GM21526 (cell line): ENCODE results near the gene CST9L.
A peak's percentile ranks its signal among the peaks of the same experiment; 100 is the strongest.

Experiments used
- ATAC-seq: cut with Tn5 transposase; IDR thresholded peaks from one replicate; pipeline ENCODE4 v1.9.1; 2021; ENCODE audit warnings: moderate library complexity; ENCODE audit not compliant: unreplicated experiment, low FRiP score

Gene CST9L, protein sequence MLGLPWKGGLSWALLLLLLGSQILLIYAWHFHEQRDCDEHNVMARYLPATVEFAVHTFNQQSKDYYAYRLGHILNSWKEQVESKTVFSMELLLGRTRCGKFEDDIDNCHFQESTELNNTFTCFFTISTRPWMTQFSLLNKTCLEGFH

DNA sequence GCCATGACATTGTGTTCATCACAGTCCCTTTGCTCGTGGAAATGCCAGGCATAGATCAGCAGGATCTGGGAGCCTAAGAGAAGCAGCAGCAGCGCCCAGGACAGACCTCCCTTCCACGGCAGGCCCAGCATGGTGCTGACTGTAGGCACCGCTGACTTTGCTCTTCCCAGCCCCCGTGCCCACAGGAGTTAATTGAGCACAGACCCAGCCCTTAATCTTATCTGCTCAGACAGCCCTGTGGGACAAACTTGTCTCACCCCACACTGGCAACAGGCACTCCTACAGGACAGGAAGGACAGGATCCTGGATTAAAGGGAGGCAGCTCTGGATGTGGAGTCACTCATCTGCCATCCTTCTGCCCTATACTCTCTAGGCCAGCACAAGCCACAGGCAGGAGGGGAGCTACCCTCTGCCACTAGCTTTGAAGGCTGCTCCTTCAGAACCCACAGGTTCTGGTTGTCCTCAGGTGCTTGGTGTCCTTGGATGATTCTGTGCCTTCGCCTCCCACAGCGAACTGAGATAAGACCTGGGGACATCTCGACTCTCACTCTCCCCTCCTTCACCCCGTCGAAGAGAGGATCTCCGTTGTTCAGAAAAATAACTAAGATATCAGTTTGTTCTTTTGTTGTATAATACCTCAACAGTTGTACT, at the start of gene CST9L:
CST9L (minus strand) TSS at position 165 of the 651 bp plus-strand sequence; CDS start at position 131, 34 bp downstream.
- no peak for ATAC-seq

DNA sequence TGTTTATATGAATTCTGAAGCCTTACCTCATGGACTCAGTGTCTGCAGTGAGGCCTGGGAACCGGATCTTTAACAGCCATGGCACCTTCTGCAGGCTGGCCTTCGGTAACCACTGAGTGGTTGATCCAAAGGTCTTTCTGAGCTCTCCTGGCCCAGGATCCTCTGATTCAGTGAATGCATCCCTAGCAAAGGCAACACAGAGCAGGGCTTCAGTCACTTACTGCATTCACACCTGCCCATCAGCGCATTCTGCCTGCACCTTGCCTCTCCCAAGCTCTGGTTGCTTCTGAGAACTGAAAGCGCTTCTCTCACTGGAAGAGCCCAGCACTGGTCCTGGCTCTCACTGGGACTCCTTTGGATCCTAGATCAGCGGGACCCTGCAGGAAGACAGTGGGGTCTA, 45.9 kb upstream of the CST9L start:
- no peak for ATAC-seq

DNA sequence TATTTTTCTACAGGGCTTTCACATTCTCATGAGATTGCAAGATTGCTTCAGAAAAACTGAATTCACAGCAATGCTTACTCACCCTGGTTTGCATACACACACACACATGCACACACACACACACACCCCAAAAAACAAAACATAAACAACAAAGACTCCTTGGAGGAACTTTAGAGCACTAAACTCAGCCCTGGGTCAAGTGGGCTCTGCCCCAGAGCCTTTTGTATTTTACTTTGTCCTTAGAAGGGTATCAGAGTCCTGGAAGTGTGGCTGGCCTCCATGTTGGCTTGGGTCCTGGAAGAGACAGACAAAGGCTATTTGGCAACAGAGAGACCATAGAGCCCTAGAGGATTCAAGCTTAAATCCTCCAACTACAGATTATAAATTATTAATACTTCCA, 45.4 kb upstream of the CST9L start:
- ATAC-seq, result no peak

DNA sequence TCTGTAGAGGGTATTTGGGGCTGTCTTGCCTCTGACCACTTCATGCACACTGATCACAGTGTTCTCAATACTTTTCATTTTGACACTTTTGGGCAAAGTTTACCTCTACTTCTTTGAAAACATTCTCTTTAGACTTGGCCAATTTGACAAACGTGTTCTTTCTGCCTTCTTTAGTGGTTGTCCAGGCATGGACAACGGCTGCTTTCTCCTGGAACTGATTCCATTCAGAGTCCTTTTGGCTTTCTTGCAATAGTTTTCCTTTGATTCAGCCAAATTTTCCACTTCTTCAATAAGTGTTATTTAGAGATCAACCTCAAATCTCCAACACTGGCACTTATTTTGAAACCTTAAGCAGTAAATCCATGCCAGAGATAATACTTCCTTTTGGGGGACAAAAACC, 44.1 kb upstream of the CST9L start:
- ATAC-seq, result no peak

DNA sequence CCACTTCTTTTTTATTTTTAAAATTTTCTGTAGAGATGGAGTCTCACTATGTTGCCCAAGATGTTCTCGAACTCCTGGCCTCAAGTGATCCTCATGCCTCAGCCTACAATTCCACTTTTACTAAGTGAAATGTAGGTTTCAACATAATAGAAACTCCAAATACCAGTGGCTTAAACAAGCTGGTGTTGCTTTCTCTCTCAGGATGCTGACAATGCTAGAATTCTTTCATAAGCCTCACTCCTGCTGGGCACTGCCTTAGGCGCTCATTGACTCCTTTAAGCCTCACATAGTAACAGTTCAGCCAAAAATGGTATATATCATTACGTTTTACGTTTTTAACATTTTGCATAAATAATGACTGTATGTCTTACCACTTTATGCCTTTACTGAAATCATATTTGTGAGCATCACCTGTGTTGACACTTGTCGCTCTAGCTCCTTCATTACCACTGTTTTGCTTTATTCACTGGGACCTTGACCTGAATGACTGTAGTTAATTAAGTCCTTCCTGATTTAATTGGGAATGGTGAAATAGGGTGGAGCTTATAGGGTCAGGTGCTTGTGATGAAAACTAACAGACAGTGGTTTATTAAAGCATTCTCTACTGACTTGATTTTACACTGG, 41.3 kb upstream of the CST9L start:
- no peak for ATAC-seq

DNA sequence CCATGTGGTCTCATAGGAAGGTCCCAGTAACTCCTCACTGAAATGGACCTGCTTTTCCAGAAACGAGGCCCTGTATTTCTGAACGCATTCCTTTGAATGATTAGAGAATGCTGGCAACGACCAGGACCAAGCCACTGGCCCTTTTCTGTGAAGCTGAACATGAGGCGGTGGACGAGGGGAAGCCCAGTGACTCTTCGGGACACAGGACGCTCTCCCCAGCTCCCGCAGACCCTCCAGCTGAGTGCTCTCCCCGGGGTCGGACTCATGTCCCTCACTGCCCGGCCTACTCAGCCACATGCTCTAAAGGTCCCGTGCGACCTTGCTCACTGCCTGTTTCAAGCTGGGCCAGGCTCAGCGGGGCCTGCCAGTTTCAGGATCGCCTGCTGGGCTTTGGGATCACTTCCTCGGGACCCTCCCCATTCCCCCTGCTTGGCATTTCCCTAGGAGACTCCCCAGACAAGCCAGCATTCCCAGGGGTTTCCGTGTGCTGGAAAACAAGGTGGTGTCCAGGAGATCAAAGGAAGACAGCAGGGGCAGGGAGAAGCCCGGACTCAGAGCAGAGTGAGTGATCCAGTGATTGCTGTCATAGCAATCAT, 40.1 kb upstream of the CST9L start:
- no peak for ATAC-seq

DNA sequence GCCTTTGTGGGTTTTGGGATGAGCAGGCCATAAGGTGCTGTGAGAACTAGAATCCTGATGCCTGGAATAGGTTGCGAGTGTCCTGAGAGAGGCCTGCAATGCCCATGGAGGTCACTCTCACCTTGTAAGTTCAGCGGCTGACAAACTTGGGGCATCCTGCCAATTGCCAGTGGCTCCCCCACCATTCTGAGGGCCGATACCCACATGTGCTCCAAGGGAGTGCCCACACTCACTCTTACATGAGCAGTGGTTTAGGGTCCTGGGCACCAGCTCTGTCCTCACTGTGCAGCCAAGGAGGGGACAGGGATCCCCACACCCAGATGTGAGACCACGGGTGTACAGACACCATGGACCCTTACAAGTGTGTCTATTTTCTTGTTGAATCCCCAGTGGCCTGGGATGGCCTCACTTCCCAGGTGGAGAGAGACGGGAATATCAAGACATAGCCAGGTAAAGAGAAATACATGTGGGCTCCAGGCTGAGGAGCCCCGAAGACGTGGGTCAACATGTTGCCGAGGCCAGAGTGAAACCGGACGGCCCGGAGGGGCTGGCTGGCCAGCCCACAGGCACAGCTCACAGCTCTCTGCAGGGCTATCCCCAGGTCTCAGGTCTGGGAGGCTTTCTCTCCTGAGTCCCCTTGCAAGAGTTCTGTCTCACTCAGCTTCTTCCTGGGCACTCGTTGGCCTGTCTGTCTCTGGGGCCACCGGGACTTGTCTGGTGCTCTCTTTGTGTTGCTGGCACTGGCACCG, 39.4 kb upstream of the CST9L start:
- ATAC-seq, result no peak

DNA sequence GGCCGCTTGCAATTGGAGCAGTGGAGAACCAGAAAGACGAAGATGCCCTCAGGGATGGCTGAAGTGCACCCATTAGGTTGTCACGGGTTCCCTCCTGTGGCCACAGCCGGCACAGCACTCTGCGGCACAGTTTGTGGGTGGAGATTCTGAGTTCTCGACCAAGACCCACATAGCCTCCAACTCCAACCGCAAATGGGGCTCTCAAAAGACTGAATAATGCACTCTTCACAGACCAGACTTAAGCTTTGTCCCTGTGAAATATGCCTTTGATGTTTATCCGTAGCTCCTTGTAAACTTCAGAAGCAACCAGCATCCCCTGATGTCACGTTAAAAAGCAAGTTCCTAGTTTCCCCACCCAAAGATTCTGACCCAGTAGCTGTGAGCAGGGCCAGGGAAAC, 38.4 kb upstream of the CST9L start:
- ATAC-seq, result peak; percentile 76

DNA sequence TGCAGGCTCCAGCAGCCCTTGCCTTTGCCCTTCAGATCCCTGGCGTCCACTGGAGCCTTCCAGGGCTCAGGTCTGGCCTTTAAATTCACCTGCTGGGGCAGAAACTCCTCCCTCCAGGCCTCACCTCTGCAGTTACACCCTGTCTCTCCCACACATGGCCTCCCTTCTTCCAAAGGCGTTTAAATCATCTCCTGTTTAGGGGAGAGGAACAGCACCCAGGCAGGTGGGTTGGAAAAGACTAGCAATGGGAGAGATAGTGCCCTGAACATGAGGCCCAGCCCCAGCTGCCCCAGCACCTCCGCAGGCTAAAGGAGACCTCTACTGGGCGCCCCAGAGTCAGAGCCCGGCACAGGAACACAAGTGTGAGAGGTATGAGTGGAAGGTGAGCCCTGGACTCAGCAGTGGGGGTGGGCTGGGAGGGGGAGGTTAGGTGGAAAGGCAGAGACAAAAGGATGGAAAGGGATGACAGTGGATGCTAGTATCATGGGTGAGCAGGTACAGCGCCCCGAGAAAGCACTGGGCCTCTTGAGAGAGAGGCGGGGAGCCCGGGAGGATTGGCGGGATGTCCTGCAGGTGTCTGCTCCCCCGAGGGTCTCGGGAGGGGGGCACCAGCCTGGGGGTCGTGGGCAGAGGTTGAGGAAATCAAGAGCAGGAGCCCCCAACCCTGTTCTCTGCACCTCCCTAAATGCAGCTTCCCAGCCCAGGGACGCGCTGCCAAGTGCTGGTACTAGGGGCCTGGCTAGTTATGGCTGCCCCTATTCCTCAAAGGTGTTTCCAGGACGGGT, 37.8 kb upstream of the CST9L start, which contains the start of gene CST9:
CST9 (minus strand) TSS at position 51 of the 785 bp plus-strand sequence. CDS start 53 bp downstream, outside the sequence.
- ATAC-seq, result no peak

DNA sequence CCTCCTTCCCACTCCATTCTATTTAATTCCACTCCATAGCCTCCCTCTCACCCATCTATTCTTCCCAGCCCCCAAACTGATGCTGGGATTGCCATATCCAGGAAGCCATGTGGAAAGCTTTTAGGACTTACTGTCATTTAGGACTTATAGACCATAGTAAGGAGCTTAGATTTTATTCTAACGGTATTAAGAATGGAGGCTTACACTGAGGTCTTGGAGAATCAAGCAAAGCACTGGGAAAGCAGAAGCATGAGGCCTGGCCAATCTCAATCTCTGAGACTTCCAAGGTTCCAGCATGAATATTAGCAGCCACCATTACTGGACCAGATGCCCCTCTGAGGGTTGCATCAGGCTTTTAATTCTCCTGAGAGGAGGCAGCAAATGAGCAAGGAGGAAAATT, 36.0 kb upstream of the CST9L start:
- ATAC-seq, result no peak

DNA sequence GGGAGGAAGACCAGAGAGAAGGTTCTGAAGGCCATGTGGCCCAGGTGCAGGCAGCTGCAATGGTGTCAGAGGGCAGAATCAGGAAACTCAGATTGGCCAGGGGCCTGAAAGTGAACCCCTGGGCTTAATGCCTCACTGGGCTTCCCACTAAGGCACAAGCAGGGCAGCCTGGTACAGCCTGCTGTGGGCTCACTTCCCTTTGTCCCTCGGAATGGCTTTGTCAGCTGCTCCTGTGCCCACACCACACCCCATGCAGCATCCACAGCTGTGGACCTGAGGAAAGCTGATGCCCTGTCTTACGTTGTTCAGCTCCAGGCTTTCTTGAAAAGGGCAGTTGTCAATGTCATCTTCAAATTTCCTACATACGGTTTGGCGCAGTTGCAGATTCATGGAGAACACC, 35.0 kb upstream of the CST9L start:
- no peak for ATAC-seq

DNA sequence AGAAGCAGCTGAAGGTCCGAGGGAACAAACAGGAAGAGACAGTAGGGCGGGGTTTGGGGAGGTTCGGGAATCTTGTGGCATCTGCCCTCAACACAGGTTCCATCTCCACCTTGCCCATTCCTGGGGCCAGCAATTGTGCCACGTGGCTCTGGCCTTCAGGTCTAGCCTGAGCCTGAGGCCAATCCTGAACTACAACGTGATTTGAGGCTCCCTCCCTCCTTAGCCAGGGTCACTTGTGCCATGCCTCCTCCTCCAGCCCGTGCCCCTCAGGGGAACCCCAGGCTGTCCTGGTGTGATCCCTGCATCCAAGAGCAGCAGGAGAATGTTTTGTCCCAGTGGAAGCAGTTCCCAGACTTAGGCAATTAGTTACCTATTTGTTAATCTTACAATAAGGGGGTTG, 34.4 kb upstream of the CST9L start:
- ATAC-seq, result no peak

DNA sequence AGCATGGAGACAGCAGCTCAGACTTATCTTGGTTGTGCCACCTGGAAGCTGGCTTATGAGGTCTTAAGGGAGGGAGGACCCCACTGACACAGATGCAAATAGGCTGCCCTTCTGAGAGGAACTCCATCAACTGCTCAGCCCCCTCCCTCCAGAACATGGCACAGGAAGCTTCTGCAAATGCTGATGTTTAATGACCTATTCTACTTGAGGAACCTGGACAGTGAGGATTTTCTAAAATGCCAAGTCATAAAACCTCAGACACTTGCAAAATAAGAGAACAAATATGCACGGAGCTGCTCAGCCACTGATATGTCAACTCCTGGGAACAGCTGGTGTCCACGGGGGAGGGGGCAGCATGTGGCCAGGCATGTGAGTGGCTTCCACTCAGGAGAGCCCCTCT, 34.0 kb upstream of the CST9L start:
- no peak for ATAC-seq

DNA sequence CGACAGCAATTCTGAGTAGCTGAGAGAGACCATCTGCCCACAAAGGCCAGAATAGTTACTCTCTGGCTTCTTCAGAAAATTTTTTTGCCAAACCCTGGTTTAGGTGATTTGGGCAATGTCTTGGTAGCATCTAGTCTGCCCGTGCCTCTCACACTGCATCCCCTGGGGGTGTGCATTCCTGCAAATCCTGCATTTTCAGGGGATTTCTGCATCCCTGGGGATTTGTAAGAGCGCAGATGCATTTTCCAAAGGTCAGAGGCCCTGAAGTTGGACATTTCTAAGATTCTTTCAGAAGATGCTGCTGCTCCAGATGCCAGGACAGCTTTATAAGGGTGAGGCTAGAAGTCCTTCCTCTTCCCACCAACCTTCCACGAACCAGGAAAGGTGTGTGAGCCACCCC, 33.4 kb upstream of the CST9L start:
- no peak for ATAC-seq

DNA sequence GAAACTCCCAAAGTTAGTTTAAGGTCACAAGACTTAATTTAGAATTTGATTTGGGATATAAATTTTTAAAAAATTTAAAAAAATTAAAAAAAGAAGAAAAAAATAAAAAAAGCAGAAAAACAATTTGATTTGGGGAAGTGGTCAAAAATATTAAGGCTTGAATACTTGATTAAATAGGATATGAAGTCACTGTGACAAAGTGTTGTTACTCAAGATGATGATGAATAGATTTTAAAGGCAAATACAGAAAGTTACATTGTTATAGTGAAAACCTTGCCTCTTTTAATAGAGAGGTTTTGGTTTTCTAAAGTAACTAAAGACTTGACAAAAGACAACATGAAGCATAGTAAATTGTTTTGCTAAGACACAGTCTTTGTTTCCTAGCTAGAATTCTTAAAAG, 30.2 kb upstream of the CST9L start:
- no peak for ATAC-seq

DNA sequence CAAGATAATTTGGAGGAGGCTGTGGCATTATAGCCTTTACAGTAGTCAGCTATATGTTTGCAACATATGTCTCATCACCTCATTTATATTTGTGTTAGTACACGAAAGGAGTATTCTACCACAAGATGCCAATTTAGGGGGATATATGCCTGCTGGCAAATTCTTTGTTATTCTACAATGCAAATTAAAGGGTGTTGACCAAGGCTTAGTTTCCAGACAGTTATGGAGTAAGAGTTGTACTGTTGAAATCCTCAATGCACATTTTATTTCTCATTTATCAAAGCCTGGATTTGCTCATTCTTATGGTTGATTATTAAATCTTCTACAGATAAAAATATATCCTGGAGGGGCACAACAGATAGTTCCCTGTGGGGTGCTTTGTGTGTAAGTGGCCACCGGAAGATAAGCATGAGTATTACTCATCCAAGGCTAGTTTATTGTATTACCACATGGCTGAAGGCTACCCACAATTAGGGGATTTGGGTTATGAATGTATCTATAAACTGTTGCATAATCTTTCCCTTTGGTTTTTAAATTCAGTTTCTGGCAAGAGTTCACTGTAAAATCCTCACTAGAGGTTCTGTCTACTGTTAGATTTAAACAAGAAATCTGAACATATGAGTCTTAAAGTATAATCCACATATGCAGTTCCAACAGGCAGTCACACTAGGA, 28.4 kb upstream of the CST9L start:
- ATAC-seq, result no peak

DNA sequence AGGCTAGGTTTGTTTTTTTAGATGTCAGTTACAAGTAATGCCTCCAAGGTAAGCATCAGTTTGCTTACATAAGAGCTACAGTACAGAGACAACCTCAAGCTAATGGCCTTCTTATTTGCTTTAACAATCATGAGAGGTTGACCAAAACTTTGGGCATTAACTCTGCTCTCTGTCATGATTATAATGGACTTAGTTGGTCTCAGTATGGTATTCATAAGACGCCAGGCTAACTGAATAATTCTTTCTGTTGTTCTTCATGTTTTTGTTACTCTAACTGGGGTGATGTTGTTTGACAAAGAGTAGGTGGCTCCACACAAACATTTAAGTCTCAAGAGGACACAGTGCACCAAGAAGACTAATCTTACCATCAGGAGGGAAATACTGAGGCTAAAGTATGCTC, 27.7 kb upstream of the CST9L start:
- ATAC-seq, result no peak

DNA sequence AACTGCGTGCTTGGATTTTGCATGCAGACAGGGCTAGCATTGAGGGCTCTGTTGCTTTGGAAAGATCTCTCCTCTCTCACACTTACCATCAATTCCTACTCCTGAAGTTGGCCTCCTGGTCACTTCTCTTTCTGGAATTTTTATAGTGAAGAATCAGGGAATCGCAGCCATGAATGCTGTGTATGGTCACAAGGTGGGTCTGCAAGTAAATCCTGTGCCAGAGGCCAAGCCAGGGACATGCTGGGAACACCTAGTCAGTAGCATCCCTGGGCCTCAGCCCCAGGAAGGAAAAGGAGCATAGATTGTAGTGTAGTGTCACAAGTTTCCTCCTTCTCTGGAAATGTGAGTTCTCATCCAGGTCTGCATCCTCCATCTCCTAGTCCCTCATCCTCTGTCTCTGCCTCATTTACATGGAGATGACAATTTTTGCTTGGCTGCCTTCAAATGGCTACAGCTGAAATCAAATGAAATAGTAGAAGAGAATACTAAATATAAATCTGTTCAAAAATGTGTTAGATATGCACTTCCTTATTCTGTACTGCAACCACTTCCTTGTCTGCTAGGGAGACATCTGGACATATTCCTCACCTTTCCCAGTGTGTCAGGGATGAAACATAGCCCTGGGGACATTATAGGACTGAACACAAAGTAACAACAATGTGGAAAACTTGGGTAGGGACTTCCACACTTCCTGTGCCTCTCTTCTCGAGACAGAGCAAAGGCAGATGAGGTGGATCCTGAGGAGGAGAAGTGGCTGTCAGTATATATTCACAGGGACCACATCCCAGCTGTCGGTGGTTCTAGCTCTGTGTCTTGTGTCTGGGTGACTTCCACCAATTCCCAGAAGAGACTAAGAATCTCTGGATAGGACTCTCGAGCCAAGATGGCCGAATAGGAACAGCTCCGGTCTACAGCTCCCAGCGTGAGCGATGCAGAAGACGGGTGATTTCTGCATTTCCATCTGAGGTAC, 20.4 kb upstream of the CST9L start:
- no peak for ATAC-seq

DNA sequence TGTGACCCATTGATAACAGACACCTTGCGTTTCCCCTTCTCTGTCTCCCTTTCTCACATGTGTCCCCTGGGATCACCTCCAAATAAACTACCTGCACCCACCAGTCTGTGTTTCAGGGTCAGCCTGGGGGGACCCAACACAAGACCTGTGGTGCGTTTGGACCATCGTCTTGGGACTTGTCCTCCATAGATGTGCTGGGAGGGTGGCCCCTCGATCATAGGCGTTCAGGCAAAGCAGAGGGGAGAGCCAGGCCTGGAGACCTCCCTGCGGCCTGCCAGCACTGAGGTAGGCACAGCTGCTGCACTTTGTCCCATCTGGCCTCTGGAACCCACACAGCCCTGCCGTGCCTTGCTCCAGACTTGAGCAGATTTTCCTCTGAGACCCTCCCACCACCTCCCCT, 19.3 kb upstream of the CST9L start:
- ATAC-seq, result no peak
